SK-N-MC (cell line): ENCODE measurements around the gene IPPK.

Experiments
- EZH2 ChIP-seq: fragments of 200-600 bp; sonication (generic); IDR thresholded peaks from one replicate; pipeline ENCODE4 v1.6.1; 2017; ENCODE audit warnings: antibody characterized with exemption
- POLR2AphosphoS5 ChIP-seq: IDR thresholded peaks from 2 replicates; pipeline ENCODE4 v1.6.1; 2012; ENCODE audit warnings: mild to moderate bottlenecking, low read depth, low read length, borderline replicate concordance

DNA sequence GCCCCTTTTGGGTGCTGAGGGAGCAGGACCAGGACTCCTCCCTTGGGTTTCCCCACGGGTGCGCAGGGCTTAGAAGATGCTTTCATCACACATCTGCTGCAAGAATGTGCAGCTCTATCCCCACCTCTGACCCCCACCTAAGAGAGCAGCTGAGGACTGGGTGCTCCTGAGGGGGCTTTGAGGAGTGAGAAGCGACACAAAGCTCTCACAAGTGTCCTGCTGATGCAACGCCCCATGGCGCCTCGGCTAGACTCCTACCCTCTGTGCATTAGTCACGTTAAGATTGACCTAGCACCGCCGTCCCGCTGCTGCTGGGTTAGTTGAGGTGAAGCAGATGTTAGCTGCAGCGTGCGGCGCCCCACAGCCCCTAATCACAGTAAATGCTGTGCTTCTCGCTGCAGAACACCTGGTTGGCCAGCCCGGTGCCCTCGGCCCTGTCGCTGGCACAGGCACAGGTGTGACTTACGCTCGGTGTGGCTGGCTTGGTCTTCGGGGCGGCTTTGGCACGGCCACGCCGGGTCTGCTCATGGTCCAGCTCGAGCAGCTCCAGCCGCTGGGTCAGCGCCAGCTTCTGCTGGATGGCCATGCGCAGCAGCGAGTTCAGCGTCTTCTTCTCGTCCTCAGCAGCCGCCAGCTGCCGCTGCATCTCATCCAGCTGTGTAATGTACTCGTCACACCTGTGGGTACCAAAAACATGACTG, 45.0 kb upstream of the IPPK start:
- TF ChIP-seq POLR2AphosphoS5 (no peak), EZH2 (no peak)
